ENCODE results near the gene LMAN1.

The LMAN1 gene

DNA sequence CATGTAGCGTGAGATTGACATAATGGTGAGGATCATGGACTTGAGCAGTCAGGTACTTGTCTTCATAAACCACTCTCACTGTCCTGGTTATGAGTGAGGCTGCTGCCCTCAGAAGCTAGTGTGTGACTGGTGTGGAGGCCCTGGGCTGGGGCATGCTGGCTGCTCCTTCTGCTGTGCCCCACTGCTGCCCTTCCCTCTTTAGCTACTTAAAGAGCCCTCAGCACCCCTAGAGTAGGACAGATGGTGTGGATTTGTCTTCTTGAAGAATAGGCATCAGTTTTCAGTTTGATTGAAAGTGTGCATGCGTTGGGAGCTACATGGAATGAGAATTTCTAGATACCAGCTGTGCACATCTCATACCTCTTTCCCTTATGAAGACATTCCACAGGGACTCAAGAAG, 56.1 kb downstream of the LMAN1 start:
- Histone ChIP-seq H3K27ac (ENCODE audit: low read depth, low read length) (no peak overlapping the region), H3K4me3 (ENCODE audit: low read depth, low read length) (no peak overlapping the region), H3K9ac (ENCODE audit: low read depth, low read length) (no peak overlapping the region), H3K27me3 (ENCODE audit: control insufficient read depth, insufficient read depth, low read length) (peaks cover 19% of the 10 kb centered on the region), H3K36me3 (ENCODE audit: control insufficient read depth, insufficient read depth, low read length) (no peaks in the 10 kb centered on the region), H3K9me3 (ENCODE audit: control insufficient read depth, insufficient read depth, low read length) (no peaks in the 10 kb centered on the region), H3K4me1 (ENCODE audit: control insufficient read depth, insufficient read depth, low read length) (no peaks in the 10 kb centered on the region)

DNA sequence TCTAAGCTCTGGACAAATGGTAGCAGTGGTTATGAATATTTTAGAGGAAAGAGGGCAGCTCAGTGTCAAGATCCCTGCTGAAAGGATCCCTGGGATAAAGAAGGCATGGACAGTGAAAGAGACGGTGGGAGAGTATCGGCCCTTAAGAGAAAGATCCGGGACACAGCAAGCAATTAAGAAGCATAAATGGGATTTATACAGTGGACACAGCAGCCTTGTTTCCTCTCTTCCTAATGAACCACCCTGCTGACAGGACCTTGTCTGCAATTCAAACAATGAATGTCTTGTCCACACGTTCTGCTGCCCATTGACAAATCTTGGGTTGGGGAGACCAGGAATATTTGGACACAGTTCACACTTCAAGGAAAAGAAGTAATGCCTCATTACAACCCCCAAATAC, 57.1 kb downstream of the LMAN1 start:
- H3K27ac ChIP-seq (ENCODE audit: low read depth, low read length) = no peak overlapping the region

DNA sequence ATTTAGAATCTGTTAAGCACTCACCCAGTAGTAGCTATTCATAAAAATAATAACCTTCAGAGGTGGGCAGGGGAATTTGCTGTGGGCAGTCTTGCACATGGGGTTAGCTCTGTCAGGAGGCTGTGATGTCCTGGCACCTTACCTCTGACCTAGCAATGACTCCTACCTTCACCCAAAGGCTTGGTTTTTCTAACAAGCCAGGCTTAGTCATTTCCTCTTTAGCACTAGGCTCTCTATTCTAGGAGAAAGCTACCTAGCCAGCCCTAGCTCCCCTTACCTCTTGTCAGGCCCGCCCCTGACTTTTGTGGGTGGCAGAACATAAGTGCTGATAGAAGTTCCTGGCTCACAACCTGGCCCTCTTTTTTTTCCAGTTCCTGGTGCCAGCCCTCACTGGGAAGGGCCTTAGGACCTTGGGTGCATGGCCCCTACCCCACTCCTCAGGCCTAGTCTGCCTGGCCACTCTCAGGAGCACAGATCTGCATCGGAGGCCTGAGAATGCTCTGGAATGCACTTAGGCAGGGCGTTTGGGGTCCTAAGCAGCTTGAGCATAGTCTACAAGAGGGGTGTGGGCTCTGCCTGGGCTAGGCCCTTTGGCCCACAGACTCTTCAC, 58.3 kb downstream of the LMAN1 start:
- Histone ChIP-seq H3K36me3 (ENCODE audit: control insufficient read depth, insufficient read depth, low read length) (no peaks in the 10 kb centered on the region), H3K4me3 (ENCODE audit: low read depth, low read length) (no peak overlapping the region), H3K9ac (ENCODE audit: low read depth, low read length) (no peak overlapping the region), H3K27ac (ENCODE audit: low read depth, low read length) (no peak overlapping the region), H3K27me3 (ENCODE audit: control insufficient read depth, insufficient read depth, low read length) (peaks cover 8% of the 10 kb centered on the region), H3K4me1 (ENCODE audit: control insufficient read depth, insufficient read depth, low read length) (no peaks in the 10 kb centered on the region), H3K9me3 (ENCODE audit: control insufficient read depth, insufficient read depth, low read length) (no peaks in the 10 kb centered on the region)

More for the DNA sequence above, 57.1 kb downstream of the LMAN1 start:
- Histone ChIP-seq H3K27me3 (ENCODE audit: control insufficient read depth, insufficient read depth, low read length) (peaks cover 12% of the 10 kb centered on the region), H3K36me3 (ENCODE audit: control insufficient read depth, insufficient read depth, low read length) (no peaks in the 10 kb centered on the region), H3K4me3 (ENCODE audit: low read depth, low read length) (no peak overlapping the region), H3K4me1 (ENCODE audit: control insufficient read depth, insufficient read depth, low read length) (no peaks in the 10 kb centered on the region), H3K9me3 (ENCODE audit: control insufficient read depth, insufficient read depth, low read length) (no peaks in the 10 kb centered on the region), H3K9ac (ENCODE audit: low read depth, low read length) (no peak overlapping the region)

DNA sequence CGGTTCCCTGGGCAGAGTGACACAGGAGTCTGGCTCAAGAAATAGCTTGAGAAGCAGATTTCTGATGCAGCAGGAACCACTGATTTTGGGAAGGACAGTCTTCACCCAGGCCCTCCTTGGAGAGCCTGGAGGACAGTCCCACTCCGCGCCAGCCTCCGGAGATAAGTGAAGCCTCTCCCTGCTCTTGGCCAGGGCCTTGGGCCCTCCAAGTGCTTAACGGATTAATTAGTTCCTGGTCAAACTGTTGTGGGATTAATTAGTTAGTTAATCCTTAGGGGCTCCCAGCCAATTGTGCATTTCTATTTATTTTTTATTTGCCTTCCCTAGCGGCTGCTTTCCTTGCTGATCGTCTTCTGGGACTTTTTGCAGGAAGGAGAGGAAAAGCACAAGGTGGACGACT, 60.2 kb downstream of the LMAN1 start:
- H3K36me3 ChIP-seq (ENCODE audit: control insufficient read depth, insufficient read depth, low read length) = no peaks in the 10 kb centered on the region
- H3K27me3 ChIP-seq (ENCODE audit: control insufficient read depth, insufficient read depth, low read length) = no peaks in the 10 kb centered on the region; the same call in 1 of the 2 replicates
- H3K4me1 ChIP-seq (ENCODE audit: control insufficient read depth, insufficient read depth, low read length) = no peaks in the 10 kb centered on the region
- H3K9ac ChIP-seq (ENCODE audit: low read depth, low read length) = no peak overlapping the region
- H3K4me3 ChIP-seq (ENCODE audit: low read depth, low read length) = no peak overlapping the region
- no peak overlapping the region for H3K27ac ChIP-seq (ENCODE audit: low read depth, low read length)
- no peaks in the 10 kb centered on the region for H3K9me3 ChIP-seq (ENCODE audit: control insufficient read depth, insufficient read depth, low read length)

DNA sequence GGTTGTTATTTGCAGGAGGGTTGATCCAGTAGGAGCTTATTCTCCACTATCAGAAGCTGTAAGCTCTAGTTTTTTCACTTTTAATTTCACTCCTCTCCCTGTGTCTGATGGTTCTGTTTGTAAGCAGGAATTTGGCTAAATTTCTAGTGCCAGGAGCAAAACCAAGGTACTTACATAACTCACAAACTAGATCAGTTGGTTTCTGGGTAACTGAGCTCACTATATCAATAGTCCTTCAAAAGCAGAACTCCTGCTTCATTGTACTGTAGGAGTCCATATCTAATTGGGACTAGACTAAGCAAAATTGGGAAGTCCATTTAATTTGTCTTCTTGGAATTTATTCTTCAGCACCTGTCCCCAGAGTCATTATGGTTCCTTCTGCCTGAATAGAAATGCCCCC, 65.7 kb downstream of the LMAN1 start:
- H3K27me3 ChIP-seq (ENCODE audit: control insufficient read depth, insufficient read depth, low read length) = peaks cover 3% of the 10 kb centered on the region; the same call in 1 of the 2 replicates
- no peaks in the 10 kb centered on the region for H3K36me3 ChIP-seq (ENCODE audit: control insufficient read depth, insufficient read depth, low read length)
- no peaks in the 10 kb centered on the region for H3K9me3 ChIP-seq (ENCODE audit: control insufficient read depth, insufficient read depth, low read length)
- H3K4me3 ChIP-seq (ENCODE audit: low read depth, low read length) = no peak overlapping the region
- H3K9ac ChIP-seq (ENCODE audit: low read depth, low read length) = no peak overlapping the region
- H3K4me1 ChIP-seq (ENCODE audit: control insufficient read depth, insufficient read depth, low read length) = no peaks in the 10 kb centered on the region
- no peak overlapping the region for H3K27ac ChIP-seq (ENCODE audit: low read depth, low read length)

DNA sequence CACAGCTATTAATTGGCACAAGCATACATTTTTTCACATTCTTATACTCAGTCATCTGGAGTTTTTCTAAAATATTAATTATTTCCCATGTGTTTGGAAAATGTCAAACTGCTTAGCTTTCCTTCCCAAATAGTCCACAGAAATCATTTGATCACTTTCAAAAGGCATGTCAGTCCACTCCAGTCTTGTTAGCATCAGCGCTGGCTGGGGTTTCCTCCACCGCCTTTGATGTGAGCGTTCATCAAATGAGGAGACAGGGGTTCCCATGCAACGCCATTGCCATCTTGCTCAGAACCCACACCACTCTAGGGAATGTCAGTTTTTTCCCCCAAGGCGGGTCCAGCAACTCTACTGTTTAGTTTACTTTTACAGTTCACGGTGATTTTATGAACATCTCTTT, 72.7 kb downstream of the LMAN1 start:
- Histone ChIP-seq H3K4me3 (ENCODE audit: low read depth, low read length) (no peak overlapping the region), H3K27ac (ENCODE audit: low read depth, low read length) (no peak overlapping the region), H3K27me3 (ENCODE audit: control insufficient read depth, insufficient read depth, low read length) (peaks cover 14% of the 10 kb centered on the region), H3K36me3 (ENCODE audit: control insufficient read depth, insufficient read depth, low read length) (no peaks in the 10 kb centered on the region), H3K9ac (ENCODE audit: low read depth, low read length) (no peak overlapping the region), H3K4me1 (ENCODE audit: control insufficient read depth, insufficient read depth, low read length) (no peaks in the 10 kb centered on the region), H3K9me3 (ENCODE audit: control insufficient read depth, insufficient read depth, low read length) (no peaks in the 10 kb centered on the region)

DNA sequence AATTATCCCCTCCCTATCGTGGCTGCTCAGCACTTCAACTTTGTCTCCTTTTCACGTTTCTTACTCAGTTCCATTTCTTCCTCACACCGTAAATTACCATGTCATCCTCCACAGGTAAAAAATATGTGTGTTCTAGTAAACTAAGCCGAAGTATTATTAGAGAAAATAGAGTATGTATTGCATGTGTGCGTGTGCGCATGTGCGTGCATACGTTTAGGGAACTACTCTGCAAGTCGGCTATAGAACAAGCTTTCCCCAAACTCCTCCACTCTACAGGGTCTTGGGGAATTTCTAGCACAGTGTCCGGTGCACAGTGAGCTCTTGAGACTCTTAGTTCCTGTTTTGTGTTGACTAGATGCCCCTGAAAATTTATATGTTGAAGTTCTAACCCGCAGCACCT, 76.7 kb downstream of the LMAN1 start:
- no peak overlapping the region for H3K4me3 ChIP-seq (ENCODE audit: low read depth, low read length)
- H3K27ac ChIP-seq (ENCODE audit: low read depth, low read length) = no peak overlapping the region
- no peaks in the 10 kb centered on the region for H3K9me3 ChIP-seq (ENCODE audit: control insufficient read depth, insufficient read depth, low read length)
- no peaks in the 10 kb centered on the region for H3K36me3 ChIP-seq (ENCODE audit: control insufficient read depth, insufficient read depth, low read length)
- H3K9ac ChIP-seq (ENCODE audit: low read depth, low read length) = no peak overlapping the region
- peaks cover 52% of the 10 kb centered on the region for H3K27me3 ChIP-seq (ENCODE audit: control insufficient read depth, insufficient read depth, low read length)
- H3K4me1 ChIP-seq (ENCODE audit: control insufficient read depth, insufficient read depth, low read length) = no peaks in the 10 kb centered on the region

DNA sequence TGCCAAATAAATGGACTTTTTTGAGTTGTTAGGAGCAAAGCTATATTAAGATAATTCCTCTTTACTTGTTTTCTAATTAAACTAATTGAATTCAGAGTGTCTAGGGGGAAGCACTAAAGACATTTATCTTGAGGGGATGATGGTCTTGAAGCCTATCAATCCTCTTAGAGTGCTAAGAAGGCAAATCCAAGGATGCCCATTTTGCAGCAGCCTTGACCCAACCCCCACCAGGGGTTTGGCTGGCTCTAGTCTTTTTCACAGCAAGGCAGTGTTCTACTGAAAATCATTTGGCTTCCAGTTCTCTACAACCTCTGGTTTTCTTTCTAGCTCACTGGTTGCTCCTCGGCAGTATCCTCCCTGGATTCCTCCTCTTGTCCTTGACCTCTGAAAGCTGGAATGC, 79.3 kb downstream of the LMAN1 start:
- Histone ChIP-seq H3K4me1 (ENCODE audit: control insufficient read depth, insufficient read depth, low read length) (peaks cover 15% of the 10 kb centered on the region), H3K4me3 (ENCODE audit: low read depth, low read length) (no peak overlapping the region), H3K27ac (ENCODE audit: low read depth, low read length) (no peak overlapping the region), H3K27me3 (ENCODE audit: control insufficient read depth, insufficient read depth, low read length) (peaks cover 78% of the 10 kb centered on the region), H3K36me3 (ENCODE audit: control insufficient read depth, insufficient read depth, low read length) (no peaks in the 10 kb centered on the region), H3K9ac (ENCODE audit: low read depth, low read length) (no peak overlapping the region), H3K9me3 (ENCODE audit: control insufficient read depth, insufficient read depth, low read length) (no peaks in the 10 kb centered on the region)

DNA sequence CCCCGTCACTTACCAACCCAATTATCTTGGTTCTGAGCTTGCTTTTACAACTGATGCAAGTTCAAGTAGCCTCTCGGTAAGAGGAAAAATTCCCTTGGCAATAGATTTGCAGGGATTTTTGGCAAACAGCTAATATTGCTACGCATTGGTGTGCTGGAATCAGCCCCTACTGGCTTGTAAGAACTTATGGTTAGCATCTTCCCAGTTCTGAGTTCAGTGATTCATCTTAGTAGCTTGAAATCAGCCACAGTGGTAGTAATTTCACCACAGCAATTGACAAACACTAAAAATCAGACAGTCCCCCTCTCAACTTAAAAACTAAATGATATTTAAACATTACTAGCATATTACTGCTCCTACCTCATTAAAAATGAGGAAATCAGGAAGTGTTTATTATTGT, 79.9 kb downstream of the LMAN1 start:
- Histone ChIP-seq H3K9me3 (ENCODE audit: control insufficient read depth, insufficient read depth, low read length) (no peaks in the 10 kb centered on the region), H3K27ac (ENCODE audit: low read depth, low read length) (no peak overlapping the region), H3K4me3 (ENCODE audit: low read depth, low read length) (no peak overlapping the region), H3K27me3 (ENCODE audit: control insufficient read depth, insufficient read depth, low read length) (peaks cover 83% of the 10 kb centered on the region), H3K36me3 (ENCODE audit: control insufficient read depth, insufficient read depth, low read length) (no peaks in the 10 kb centered on the region), H3K4me1 (ENCODE audit: control insufficient read depth, insufficient read depth, low read length) (peaks cover 18% of the 10 kb centered on the region), H3K9ac (ENCODE audit: low read depth, low read length) (no peak overlapping the region)

DNA sequence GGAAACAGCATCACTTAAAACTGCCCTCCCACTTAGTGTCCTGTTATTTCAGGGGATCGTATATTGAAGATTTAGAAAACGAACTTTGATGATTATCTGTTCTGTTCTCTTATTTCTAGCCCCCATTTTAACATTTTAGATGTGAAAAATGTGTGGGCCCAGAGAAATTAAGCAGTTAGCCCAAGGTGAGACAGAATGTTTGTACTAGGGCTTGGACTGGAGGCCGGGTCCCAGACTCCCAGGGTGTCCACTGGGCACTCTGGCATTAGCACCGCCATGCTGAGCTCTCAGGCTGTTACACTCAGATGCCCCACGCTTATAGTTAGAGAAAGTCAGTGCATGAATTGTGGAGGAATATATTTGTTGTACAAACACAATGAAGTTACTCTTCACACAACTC, 80.3 kb downstream of the LMAN1 start:
- no peak overlapping the region for H3K4me3 ChIP-seq (ENCODE audit: low read depth, low read length)
- H3K4me1 ChIP-seq (ENCODE audit: control insufficient read depth, insufficient read depth, low read length) = peaks cover 18% of the 10 kb centered on the region
- H3K27ac ChIP-seq (ENCODE audit: low read depth, low read length) = no peak overlapping the region
- H3K27me3 ChIP-seq (ENCODE audit: control insufficient read depth, insufficient read depth, low read length) = peaks cover 87% of the 10 kb centered on the region
- H3K9me3 ChIP-seq (ENCODE audit: control insufficient read depth, insufficient read depth, low read length) = no peaks in the 10 kb centered on the region
- no peak overlapping the region for H3K9ac ChIP-seq (ENCODE audit: low read depth, low read length)
- no peaks in the 10 kb centered on the region for H3K36me3 ChIP-seq (ENCODE audit: control insufficient read depth, insufficient read depth, low read length)
